ENCODE results near the gene JMJD4.

JMJD4 gene

DNA sequence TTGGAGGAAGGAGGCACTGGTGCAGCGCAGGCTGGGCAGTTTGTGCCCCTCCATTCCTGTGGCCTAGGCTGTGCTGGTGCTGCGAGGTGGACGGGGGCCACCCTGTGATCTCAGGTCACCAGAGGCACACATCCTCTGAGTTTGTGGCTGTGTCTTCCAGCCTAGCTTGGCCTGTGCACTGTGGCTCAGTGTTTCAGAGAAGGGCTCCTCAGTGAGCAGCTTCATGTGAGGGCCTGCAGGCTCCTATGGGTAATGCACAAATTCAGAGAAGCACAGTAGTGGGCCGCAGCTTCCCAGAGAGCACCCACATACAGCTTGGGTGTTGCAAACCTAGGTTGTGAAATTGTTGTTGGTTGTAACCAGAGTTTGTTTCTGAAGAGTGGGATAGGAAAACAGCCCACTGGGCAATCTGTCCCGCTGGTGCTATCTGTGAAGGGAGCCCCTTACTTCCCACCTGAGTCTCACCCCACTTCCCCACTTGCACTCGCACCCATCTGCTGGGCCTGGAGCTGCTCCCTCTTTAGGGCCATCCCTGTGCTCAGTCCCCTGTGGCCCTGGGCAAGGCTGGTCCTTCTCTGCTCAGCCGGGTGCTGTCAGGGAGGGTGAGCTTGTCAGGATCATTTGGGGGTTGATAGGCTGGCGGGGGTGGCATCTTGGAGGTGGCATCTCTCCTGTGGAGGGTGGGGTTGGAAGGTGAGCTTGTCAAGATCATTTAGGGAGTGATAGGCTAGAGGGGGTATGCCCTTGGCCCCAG lies 30.3 kb upstream of the JMJD4 start:
- TF ChIP-seq CTCF (IDR thresholded peaks at IDR 0.05; ENCODE audit: low read depth, low read length, missing control alignments) = no peak
- H3K4me3 ChIP-seq (ENCODE audit: low read depth, low read length) = no peak overlapping the region
- no peak for DNase-seq (ENCODE audit: low read depth)

- TF ChIP-seq CTCF (IDR thresholded peaks at IDR 0.05; ENCODE audit: low read depth, low read length, missing control alignments) = no peak
- DNase-seq (ENCODE audit: low read depth) = no peak
- no peak overlapping the region for H3K4me3 ChIP-seq (ENCODE audit: low read depth, low read length)
Measured at GRCh38 chr1:227764019-227764391, 28.9 kb upstream of the JMJD4 start.

GRCh38 chr1:227763246-227764018 lies 28.3 kb upstream of the JMJD4 start:
- no peak for DNase-seq (ENCODE audit: low read depth)
- TF ChIP-seq CTCF (IDR thresholded peaks at IDR 0.05; ENCODE audit: low read depth, low read length, missing control alignments) = no peak
- H3K4me3 ChIP-seq (ENCODE audit: low read depth, low read length) = no peak overlapping the region

GRCh38 chr1:227762231-227762911 lies 27.3 kb upstream of the JMJD4 start:
- DNase-seq (ENCODE audit: low read depth) = peak; percentile 36
- H3K4me3 ChIP-seq (ENCODE audit: low read depth, low read length) = no peak overlapping the region
- peak; percentile 84 for TF ChIP-seq CTCF (IDR thresholded peaks at IDR 0.05; ENCODE audit: low read depth, low read length, missing control alignments)

- H3K4me3 ChIP-seq (ENCODE audit: low read depth, low read length) = no peak overlapping the region
- TF ChIP-seq CTCF (IDR thresholded peaks at IDR 0.05; ENCODE audit: low read depth, low read length, missing control alignments) = no peak
- DNase-seq (ENCODE audit: low read depth) = no peak
Measured at GRCh38 chr1:227761621-227762230, 26.6 kb upstream of the JMJD4 start.

DNA sequence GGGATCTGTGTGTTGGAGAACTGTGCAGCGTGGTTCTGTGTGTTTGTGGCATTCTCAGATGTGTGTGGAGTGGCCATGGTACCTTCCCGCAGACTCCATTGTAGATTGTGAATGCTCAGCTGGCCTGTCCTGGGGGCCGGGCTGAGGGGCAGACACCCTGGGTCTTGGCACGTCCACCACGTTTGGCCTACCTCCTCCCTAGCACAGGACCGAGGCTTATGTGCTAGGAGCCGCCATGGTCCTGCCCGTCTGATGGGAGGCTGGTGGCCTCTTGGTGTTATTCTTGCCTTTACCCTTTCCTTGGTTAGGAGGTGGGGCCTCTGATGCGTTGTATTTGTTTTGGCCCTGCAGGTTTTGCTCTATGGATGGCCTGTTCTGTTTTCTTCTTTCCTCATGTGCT lies 25.3 kb upstream of the JMJD4 start:
- DNase-seq (ENCODE audit: low read depth) = no peak
- no peak for TF ChIP-seq CTCF (IDR thresholded peaks at IDR 0.05; ENCODE audit: low read depth, low read length, missing control alignments)
- H3K4me3 ChIP-seq (ENCODE audit: low read depth, low read length) = no peak overlapping the region

All from GM12864 (cell line).